Fibroblast of the conjunctiva (primary cell): ENCODE data around the gene FBXL16.
A peak's percentile ranks its signal among the peaks of the same experiment; 100 is the strongest.

Experiments used
- DNase-seq: peaks from one replicate; pipeline ENCODE4 v3.0.0-alpha.2; 2010; ENCODE audit warnings: low read depth

Gene FBXL16

GRCh38 chr16:660459-661183, 45.0 kb downstream of the FBXL16 start:
- peak; percentile 81 for DNase-seq

DNA sequence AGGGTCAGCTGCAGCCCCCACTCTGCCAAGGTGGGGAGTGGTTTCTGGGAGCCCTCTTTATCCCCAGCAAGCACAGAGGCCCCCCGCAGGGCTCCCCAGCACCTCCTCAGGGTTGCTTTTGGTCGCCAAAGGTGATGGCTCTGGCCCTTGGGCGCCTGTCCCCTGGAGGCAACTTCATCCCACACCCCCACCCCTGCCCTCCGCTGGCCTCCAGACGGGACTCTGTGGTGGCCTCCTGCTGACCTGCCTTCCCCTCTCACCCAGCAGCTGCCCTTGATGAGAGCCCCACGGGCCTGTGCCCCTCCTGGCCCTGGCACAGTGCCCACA, 45.5 kb downstream of the FBXL16 start:
- no peak for DNase-seq

DNA sequence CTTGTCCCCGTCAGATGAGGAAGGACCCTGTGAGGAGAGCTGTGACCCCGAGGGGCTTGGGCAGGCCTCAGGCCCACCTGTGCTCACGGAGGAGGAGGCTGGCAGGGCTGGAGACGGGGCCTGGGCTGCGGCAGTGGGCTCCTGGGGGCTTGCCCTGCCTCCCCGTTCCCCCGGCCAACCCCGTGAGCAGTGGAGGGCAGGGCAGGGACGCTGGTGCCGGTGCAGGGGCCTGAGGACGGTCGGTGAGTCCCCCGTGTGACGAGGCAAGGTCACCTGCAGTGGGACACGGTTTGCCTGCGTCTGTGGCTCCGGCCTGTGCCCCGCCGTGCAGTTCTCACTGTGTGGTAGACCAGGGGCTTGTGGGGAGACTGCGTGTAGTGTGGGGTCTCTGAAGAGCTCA, 46.0 kb downstream of the FBXL16 start:
- no peak for DNase-seq

- DNase-seq = no peak
Observed at GRCh38 chr16:658679-659571, 46.7 kb downstream of the FBXL16 start.

DNA sequence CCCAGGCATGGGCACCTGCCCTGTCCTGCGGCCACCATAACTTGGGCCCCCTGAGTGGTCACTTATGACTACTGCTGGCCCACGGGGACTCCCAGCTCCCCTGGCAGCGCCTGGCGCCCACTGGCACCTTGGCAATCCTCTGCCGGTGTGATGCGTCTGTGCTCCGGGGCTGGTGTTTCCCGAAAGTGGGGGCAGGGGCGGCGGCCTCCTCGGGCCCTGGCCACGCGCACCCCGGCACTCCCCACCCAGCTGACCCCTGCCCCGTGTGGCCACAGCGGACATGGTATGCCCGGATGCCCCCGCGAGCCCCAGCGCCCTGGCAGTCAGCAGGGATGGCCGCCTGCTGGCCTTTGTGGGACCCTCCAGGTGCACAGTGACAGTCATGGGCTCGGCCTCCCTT, 48.1 kb downstream of the FBXL16 start:
- no peak for DNase-seq

DNA sequence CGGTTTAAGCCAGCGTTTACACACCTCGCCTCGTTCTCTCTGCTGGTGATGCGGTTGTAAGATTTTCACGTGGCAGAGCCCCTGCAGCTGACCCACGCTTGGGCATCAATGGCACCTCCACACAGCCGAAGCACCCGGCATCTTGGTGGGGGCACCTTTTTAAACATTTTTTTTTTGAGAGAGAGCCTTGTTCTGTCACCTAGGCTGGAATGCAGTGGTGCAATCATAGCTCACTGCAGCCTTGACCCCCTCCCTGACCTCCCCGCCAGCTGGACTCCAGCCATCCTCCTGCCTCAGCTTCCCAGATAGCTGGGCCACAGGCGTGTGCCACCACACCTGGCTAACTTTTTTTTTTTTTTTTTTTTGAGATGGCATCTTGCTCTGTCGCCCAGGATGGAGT, 51.6 kb downstream of the FBXL16 start:
- no peak for DNase-seq

- no peak for DNase-seq
Observed at GRCh38 chr16:652454-653305, 52.9 kb downstream of the FBXL16 start.

DNA sequence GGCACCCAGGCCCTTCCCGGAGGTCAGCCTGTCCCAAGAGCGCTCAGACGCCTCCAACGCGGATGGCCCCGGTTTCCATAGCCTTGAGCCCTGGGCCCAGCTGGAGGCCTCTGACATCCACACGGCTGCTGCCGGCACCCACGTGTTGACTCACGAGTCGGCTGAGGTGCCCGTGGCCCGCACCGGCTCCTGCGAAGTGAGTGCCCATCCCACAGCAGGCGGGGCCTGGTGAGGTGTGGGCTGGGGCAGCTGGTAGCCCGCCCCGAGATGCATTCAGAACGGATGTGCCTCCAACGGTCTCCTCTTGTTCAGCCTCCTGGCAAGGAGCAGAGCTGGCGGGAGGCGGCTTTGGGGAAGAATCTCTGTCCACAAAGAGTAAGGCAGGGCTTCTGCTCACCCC, 53.8 kb downstream of the FBXL16 start:
- DNase-seq = no peak

GRCh38 chr16:649631-650030, 56.0 kb downstream of the FBXL16 start:
- no peak for DNase-seq

GRCh38 chr16:648781-649589, 56.6 kb downstream of the FBXL16 start, which contains the start of gene WDR90:
Gene WDR90, plus strand, starts transcription at chr16:649365. Its CDS starts 52 bp downstream, at chr16:649417.
- peak; percentile 76 for DNase-seq

- DNase-seq = no peak
Observed at GRCh38 chr16:648071-648780, 57.4 kb downstream of the FBXL16 start.

DNA sequence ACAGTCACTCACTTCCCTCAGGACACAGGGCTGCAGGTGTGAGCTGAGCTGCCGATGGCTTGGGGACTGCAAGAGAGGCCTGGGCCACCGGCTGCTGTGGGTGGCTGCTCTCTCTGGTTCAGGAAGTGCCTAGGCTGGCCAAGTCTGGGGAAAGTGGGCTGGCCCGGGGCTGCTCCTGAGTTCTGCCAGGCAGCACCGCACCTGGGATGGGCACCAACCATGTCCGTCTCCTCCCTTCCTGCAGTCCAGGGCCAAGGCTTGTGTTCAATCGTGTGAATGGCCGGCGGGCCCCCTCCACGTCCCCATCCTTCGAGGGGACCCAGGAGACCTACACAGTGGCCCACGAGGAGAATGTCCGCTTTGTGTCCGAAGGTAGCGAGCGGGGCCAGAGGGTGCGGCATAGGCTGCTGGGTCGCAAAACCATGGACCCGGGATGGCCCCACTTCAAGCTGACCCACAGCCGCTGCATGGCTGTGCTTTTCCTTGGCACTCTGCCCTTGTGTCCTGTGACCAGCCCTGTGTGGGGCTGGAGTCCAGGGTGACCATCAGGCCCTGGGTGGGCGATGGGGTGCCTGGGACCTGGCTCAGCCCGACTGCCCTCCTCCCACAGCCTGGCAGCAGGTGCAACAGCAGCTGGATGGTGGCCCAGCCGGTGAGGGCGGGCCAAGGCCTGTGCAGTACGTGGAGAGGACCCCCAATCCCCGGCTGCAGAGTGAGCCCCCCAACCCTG, 58.3 kb downstream of the FBXL16 start:
- DNase-seq = no peak

- DNase-seq = no peak
Observed at GRCh38 chr16:646679-647172, 58.9 kb downstream of the FBXL16 start.

DNA sequence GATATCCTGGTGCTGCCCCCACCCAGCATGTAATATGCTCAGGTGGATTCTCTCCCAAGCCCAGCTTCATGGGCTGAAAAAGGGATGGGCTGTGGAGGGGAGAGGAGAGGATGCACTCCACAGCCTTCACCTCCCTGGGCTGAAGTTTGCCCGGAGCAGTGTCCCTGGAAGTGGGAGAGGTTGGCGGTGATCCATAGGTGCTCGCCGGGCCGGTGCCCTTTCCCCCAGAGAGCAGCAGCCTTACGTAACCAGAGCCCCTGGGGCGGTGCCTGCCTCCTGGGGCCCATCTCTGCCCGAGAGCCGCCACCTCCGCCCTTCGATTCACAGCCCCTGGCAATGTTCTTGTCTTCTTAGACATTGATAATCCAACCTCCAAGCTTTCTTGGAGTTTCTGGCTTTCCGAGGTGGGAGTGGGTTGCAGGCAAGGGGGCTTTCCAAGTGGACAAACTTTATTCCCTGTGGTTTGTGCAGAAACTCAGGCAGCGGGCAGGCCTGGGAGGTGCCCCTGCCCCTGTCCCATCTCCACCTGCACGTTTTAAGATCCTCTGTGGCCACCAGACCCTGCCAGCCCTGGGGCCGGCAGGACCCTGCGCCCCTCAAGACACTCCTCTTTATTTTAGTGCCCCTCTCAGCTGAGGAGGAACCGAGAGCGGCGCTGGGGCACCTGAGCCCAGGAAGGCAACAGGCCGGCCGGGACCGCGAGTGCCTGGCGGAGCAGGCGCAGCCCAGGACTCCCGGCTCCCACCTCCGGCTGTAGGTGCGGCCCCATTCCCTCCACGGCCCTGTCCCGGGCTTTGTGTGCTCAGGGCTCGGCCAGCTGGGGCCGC, 59.5 kb downstream of the FBXL16 start:
- no peak for DNase-seq

- DNase-seq = no peak
Observed at GRCh38 chr16:644556-644955, 61.0 kb downstream of the FBXL16 start.

DNA sequence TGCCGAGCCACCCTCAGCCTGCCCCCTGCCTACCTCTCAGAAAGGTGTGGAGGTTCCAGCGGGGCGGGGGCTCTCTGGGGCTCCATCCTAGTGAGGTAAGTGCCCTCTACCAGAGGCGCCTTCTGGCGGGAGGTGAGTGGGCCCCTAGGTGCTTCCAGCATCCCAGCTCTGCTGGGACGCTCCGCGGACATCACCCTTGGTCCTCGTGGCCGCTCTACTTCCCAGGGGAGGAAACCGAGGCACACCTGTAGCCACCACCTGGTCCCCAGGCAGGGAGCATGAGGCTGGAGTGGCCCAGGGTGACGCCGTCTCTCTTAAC, 62.6 kb downstream of the FBXL16 start:
- no peak for DNase-seq
